MM.1S (cell line): ENCODE measurements around the gene RAB40A.
"Not testable (repeated sequence)": the region's sequence is repeated elsewhere in the genome, so short reads cannot be mapped to it uniquely, and the experiment has no call there.

Source experiments
- DNase-seq: peaks from one replicate; pipeline ENCODE4 v3.0.0-alpha.2; 2015
- H2AFZ ChIP-seq: fragments of 300-600 bp; sonication (generic); 2 replicates; pipeline ENCODE4 v1.6.0; 2016; ENCODE audit warnings: antibody characterized with exemption, low read length
- H3F3A ChIP-seq: fragments of 300-600 bp; sonication (generic); 2 replicates; pipeline ENCODE4 v1.6.1; 2016; ENCODE audit warnings: mild to moderate bottlenecking, antibody characterized with exemption, low read length, moderate library complexity, mixed read lengths; ENCODE audit not compliant: insufficient read depth
- H3K27ac ChIP-seq: fragments of 300-600 bp; sonication (generic); 2 replicates; pipeline ENCODE4 v1.5.1; 2016; ENCODE audit warnings: mild to moderate bottlenecking, low read length
- H3K27me3 ChIP-seq: fragments of 300-600 bp; sonication (generic); replicated peaks from 2 replicates; pipeline ENCODE4 v1.6.0; 2016; ENCODE audit warnings: low read length; ENCODE audit not compliant: insufficient read depth
- H3K36me3 ChIP-seq: fragments of 300-600 bp; sonication (generic); replicated peaks from 2 replicates; pipeline ENCODE4 v1.6.1; 2016; ENCODE audit warnings: mild to moderate bottlenecking, low read length, mixed read lengths; ENCODE audit not compliant: insufficient read depth
- H3K4me1 ChIP-seq: fragments of 300-600 bp; sonication (generic); 2 replicates; pipeline ENCODE4 v1.6.1; 2016; ENCODE audit warnings: low read length, mixed read lengths
- H3K4me2 ChIP-seq: fragments of 300-600 bp; sonication (generic); 2 replicates; pipeline ENCODE4 v1.6.0; 2016; ENCODE audit warnings: low read depth, low read length
- H3K4me3 ChIP-seq: fragments of 300-600 bp; sonication (generic); 2 replicates; pipeline ENCODE4 v1.5.1; 2016; ENCODE audit warnings: low read length, mixed read lengths
- H3K79me2 ChIP-seq: fragments of 300-600 bp; sonication (generic); 2 replicates; pipeline ENCODE4 v1.6.1; 2016; ENCODE audit warnings: mixed run types, low read length, mixed read lengths
- H3K9ac ChIP-seq: fragments of 300-600 bp; sonication (generic); 2 replicates; pipeline ENCODE4 v1.6.1; 2016; ENCODE audit warnings: low read length, mixed read lengths
- H3K9me2 ChIP-seq: fragments of 300-600 bp; sonication (generic); replicated peaks from 2 replicates; pipeline ENCODE4 v1.6.1; 2016; ENCODE audit warnings: mild to moderate bottlenecking, low read length, mixed read lengths; ENCODE audit not compliant: insufficient read depth
- H3K9me3 ChIP-seq: fragments of 300-600 bp; sonication (generic); replicated peaks from 2 replicates; pipeline ENCODE4 v1.6.1; 2016; ENCODE audit warnings: mild to moderate bottlenecking, low read length, mixed read lengths; ENCODE audit not compliant: insufficient read depth
- H4K20me1 ChIP-seq: fragments of 300-600 bp; sonication (generic); 2 replicates; pipeline ENCODE4 v1.6.1; 2016; ENCODE audit warnings: mild to moderate bottlenecking, low read length, moderate library complexity, mixed read lengths; ENCODE audit not compliant: insufficient read depth
- CTCF ChIP-seq: fragments of 300-600 bp; sonication (generic); IDR thresholded peaks from 2 replicates; pipeline ENCODE4 v1.5.1; 2016; ENCODE audit warnings: antibody characterized with exemption, low read length, mixed read lengths
- EZH2 ChIP-seq: fragments of 300-600 bp; sonication (generic); optimal IDR thresholded peaks from 2 replicates; pipeline ENCODE3; 2017; ENCODE audit warnings: low read depth, mild to moderate bottlenecking, antibody characterized with exemption, low read length, mixed read lengths
- EZH2phosphoT487 ChIP-seq: fragments of 300-600 bp; sonication (generic); IDR thresholded peaks from 2 replicates; pipeline ENCODE4 v1.6.1; 2018; ENCODE audit warnings: antibody characterized with exemption, low read length

RAB40A gene

DNA sequence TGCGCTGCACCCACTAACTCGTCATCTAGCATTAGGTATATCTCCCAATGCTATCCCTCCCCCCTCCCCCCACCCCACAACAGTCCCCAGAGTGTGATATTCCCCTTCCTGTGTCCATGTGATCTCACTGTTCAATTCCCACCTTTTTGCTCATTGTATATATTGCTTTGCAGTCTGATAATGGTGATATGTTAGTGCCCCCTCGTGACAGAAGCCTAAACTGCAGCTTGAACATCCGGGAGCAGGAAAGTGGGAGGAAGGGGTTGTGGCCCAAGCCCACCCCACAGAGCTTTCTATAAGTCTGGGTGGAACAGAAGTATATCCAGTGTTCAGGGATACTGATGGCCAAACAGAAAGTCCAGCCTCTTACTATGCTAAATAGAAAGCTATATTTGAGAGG, 29.6 kb downstream of the RAB40A start:
- not testable (repeated sequence) for H4K20me1 ChIP-seq, DNase-seq, H3K36me3 ChIP-seq, H3F3A ChIP-seq, H3K27ac ChIP-seq, H3K9me2 ChIP-seq, H3K4me3 ChIP-seq, H3K9ac ChIP-seq, H3K79me2 ChIP-seq, H3K4me2 ChIP-seq, H2AFZ ChIP-seq, H3K27me3 ChIP-seq, H3K9me3 ChIP-seq, H3K4me1 ChIP-seq
- peak; percentile 45 for TF ChIP-seq CTCF

DNA sequence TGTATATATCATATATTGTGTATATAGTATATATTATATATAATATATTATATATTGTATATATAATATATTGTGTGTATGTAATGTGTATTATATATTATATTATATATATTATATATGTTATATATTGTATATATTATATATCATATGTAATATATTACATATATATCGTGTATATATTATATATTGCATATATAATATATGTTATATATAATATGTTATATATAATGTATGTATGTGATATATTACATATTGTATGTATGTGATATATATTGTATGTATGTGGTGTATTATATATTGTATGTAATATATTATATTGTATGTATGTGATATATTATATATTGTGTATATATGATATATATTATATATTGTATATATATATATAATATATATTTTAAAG, 30.5 kb downstream of the RAB40A start:
- Histone ChIP-seq H4K20me1 (no peaks in the 10 kb centered on the region), H3K4me1 (no peaks in the 10 kb centered on the region), H2AFZ (no peak overlapping the region), H3K9me2 (no peaks in the 10 kb centered on the region), H3K9ac (no peak overlapping the region), H3K79me2 (no peaks in the 10 kb centered on the region), H3K9me3 (no peaks in the 10 kb centered on the region), H3K36me3 (no peaks in the 10 kb centered on the region), H3K27me3 (no peaks in the 10 kb centered on the region), H3K4me2 (no peak overlapping the region), H3F3A (no peaks in the 10 kb centered on the region), H3K4me3 (no peak overlapping the region), H3K27ac (no peak overlapping the region)
- TF ChIP-seq EZH2phosphoT487: no peak
- no peak for DNase-seq

GRCh38 chrX:103488332-103488731, 31.0 kb downstream of the RAB40A start:
- H3K9me2 ChIP-seq: no peaks in the 10 kb centered on the region
- H3K4me2 ChIP-seq: no peak overlapping the region
- no peaks in the 10 kb centered on the region for H3K9me3 ChIP-seq
- no peaks in the 10 kb centered on the region for H3K36me3 ChIP-seq
- H2AFZ ChIP-seq: no peak overlapping the region
- no peaks in the 10 kb centered on the region for H3F3A ChIP-seq
- H3K4me3 ChIP-seq: no peak overlapping the region
- no peak overlapping the region for H3K27ac ChIP-seq
- no peaks in the 10 kb centered on the region for H4K20me1 ChIP-seq
- no peaks in the 10 kb centered on the region for H3K27me3 ChIP-seq
- no peaks in the 10 kb centered on the region for H3K4me1 ChIP-seq
- H3K79me2 ChIP-seq: no peaks in the 10 kb centered on the region
- H3K9ac ChIP-seq: no peak overlapping the region
- TF ChIP-seq CTCF (peak; percentile 19; the same call in 1 of the 2 replicates), EZH2phosphoT487 (no peak)
- DNase-seq: no peak

DNA sequence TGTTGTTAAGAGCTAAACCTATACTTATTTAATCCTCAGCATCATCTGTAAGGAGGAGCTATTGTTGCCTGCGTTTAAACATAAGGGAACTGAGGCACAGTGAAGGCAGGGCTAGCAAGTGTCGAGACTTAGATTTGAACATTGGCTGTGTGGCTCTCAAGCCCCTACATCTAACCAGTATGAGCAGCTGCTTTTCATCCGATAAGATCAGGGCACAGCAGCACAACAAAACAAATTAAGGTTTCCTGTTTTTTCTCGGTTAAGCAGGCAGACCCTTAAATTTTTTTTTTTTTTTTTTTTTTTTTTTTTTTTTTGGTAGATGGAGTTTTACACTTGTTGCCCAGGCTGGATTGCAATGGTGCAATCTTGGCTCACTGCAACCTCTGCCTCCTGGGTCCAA, 35.6 kb downstream of the RAB40A start:
- no peak for TF ChIP-seq CTCF
- no peak for TF ChIP-seq EZH2phosphoT487
- TF ChIP-seq EZH2: no peak
- Histone ChIP-seq H3K4me2 (no peak overlapping the region), H3K27ac (no peak overlapping the region), H3K9me3 (no peaks in the 10 kb centered on the region), H3K79me2 (no peaks in the 10 kb centered on the region), H3F3A (no peaks in the 10 kb centered on the region), H3K9ac (no peak overlapping the region), H3K36me3 (no peaks in the 10 kb centered on the region), H3K27me3 (no peaks in the 10 kb centered on the region), H4K20me1 (no peaks in the 10 kb centered on the region), H2AFZ (no peak overlapping the region), H3K4me3 (no peak overlapping the region), H3K4me1 (no peaks in the 10 kb centered on the region), H3K9me2 (no peaks in the 10 kb centered on the region)
- DNase-seq: no peak
